Colon (tissue), 2 donors: ENCODE results near the gene ZNF672.
"Not testable (repeated sequence)": the region's sequence is repeated elsewhere in the genome, so short reads cannot be mapped to it uniquely, and the experiment has no call there.

Experiments used
- FAIRE-seq: peaks from 2 replicates; lab custom pipeline; 2012; peaks lifted over from hg19 to GRCh38; lab: Jason Lieb, UNC
- donor health status: control.
- donor health status: control.

Gene ZNF672

GRCh38 chr1:248813546-248813945 lies 24.5 kb upstream of the ZNF672 start:
- no peak for FAIRE-seq

- FAIRE-seq, result no peak
These were observed 23.7 kb upstream of the ZNF672 start for GRCh38 chr1:248814351-248814750.

- no peak for FAIRE-seq
These were observed 22.5 kb upstream of the ZNF672 start for GRCh38 chr1:248815407-248816034.

GRCh38 chr1:248816042-248816851 lies 21.8 kb upstream of the ZNF672 start:
- no peak for FAIRE-seq

GRCh38 chr1:248817065-248817464 lies 21.0 kb upstream of the ZNF672 start:
- FAIRE-seq, result no peak

- FAIRE-seq, result no peak
These were observed 19.3 kb upstream of the ZNF672 start for GRCh38 chr1:248818505-248819374.

- FAIRE-seq, result no peak
These were observed 17.9 kb upstream of the ZNF672 start for GRCh38 chr1:248820041-248820585.

- no peak for FAIRE-seq
These were observed 16.9 kb upstream of the ZNF672 start for GRCh38 chr1:248821101-248821500.

GRCh38 chr1:248821641-248822040 lies 16.4 kb upstream of the ZNF672 start:
- no peak for FAIRE-seq

- no peak for FAIRE-seq
These were observed 15.6 kb upstream of the ZNF672 start for GRCh38 chr1:248822148-248823032.

GRCh38 chr1:248823517-248824001 lies 14.5 kb upstream of the ZNF672 start:
- no peak for FAIRE-seq

- FAIRE-seq, result no peak
These were observed 13.7 kb upstream of the ZNF672 start for GRCh38 chr1:248824301-248824700.

- FAIRE-seq, result no peak
These were observed 13.3 kb upstream of the ZNF672 start for GRCh38 chr1:248824701-248825100.

- FAIRE-seq, result no peak
These were observed 12.9 kb upstream of the ZNF672 start for GRCh38 chr1:248825136-248825535.

GRCh38 chr1:248825573-248825908 lies 12.5 kb upstream of the ZNF672 start:
- FAIRE-seq, result no peak

GRCh38 chr1:248825909-248826760 lies 11.9 kb upstream of the ZNF672 start, which contains the start of gene SH3BP5L:
Gene SH3BP5L, minus strand, starts transcription at chr1:248825915. Its CDS starts 980 bp downstream, at chr1:248824935.
- no peak for FAIRE-seq

GRCh38 chr1:248828845-248829244 lies 9.2 kb upstream of the ZNF672 start:
- no peak for FAIRE-seq

- FAIRE-seq, result not testable (repeated sequence)
These were observed 7.4 kb upstream of the ZNF672 start for GRCh38 chr1:248830718-248831017.

GRCh38 chr1:248831842-248832241 lies 6.2 kb upstream of the ZNF672 start:
- FAIRE-seq, result no peak

GRCh38 chr1:248834343-248834940 lies 3.6 kb upstream of the ZNF672 start:
- no peak for FAIRE-seq
